ENCODE data around the gene SLC1A4.

GRCh38 chr2:65035351-65035943, 46.2 kb downstream of the SLC1A4 start:
- TF ChIP-seq CTCF (IDR thresholded peaks at IDR 0.05; ENCODE audit: insufficient read depth, low read length) (no peak), POLR2AphosphoS5 (IDR thresholded peaks at IDR 0.05; ENCODE audit: low read depth) (no peak), REST (IDR thresholded peaks at IDR 0.05; ENCODE audit: insufficient replicate concordance, low read depth) (no peak)
